Measurements from ENCODE around the gene ABHD12B. TPM values are rescaled to one million over a fixed set of nuclear protein-coding genes. Genes with fewer than 3 reads are reported as not detected.

ABHD12B gene
- polyA plus RNA-seq, 3 donors, result 0.45 to 0.54 TPM; not detected in 1

- peak overlapping the region; percentile 88 for H3K9ac ChIP-seq (ENCODE audit: insufficient read depth, low read length, poor library complexity, severe bottlenecking)
- peak overlapping the region; percentile 56 to 96 (median 78) for H3K4me3 ChIP-seq (replicated peaks in 1 of 3; ENCODE audit: low read depth in 2 of 3, low read length in 3 of 3)
- peak overlapping the region; percentile 96 for H2AFZ ChIP-seq (ENCODE audit: insufficient read depth, low read depth, low read length, poor library complexity, severe bottlenecking)
- H3K79me2 ChIP-seq (ENCODE audit: insufficient read depth, low read length), result peaks cover 45% of the 10 kb centered on the region
- peaks cover 6 to 9% of the 10 kb centered on the region in 2 donors for H3K36me3 ChIP-seq (replicated peaks in 1 of 2; ENCODE audit: control insufficient read depth in 1 of 2, insufficient read depth in 2 of 2, low read length in 2 of 2)
- Mint-ChIP-seq H3K9me3 (peaks cover 0 to 4% (median 1%) of the 10 kb centered on the region in 7 donors), H3K27ac (peak overlapping the region; percentile 82 to 95 (median 86)), H3K27me3 (ENCODE audit: low read depth in 3 of 3) (peaks cover 0 to 1% (median 0%) of the 10 kb centered on the region in 3 donors), H3K4me3 (peak overlapping the region; percentile 87 to 96), H3K4me1 (peaks cover 40% of the 10 kb centered on the region), H3K36me3 (peaks cover 16 to 19% of the 10 kb centered on the region in 2 donors)
- WGBS (ENCODE audit: insufficient coverage), result 4% methylated on average over 14 of the region's 29 CpGs
- intact Hi-C loops (cut with micrococcal nuclease), result no loop called here
- peaks cover 35 to 39% of the 10 kb centered on the region in 2 donors for H3K4me1 ChIP-seq (ENCODE audit: control insufficient read depth in 1 of 2, insufficient read depth in 2 of 2, low read length in 2 of 2)
- no peaks in the 10 kb centered on the region for H3K9me3 ChIP-seq (replicated peaks in 1 of 2; ENCODE audit: control insufficient read depth in 1 of 2, insufficient read depth in 1 of 2, low read length in 2 of 2)
- no peak for TF ChIP-seq CTCF (IDR thresholded peaks at IDR 0.05)
- peak in 1 of 3 donors; percentile 13 for DNase-seq
- H3K27ac ChIP-seq (ENCODE audit: low read depth in 1 of 2, low read length in 2 of 2), result peak overlapping the region; percentile 74 to 94
- H4K20me1 ChIP-seq (ENCODE audit: insufficient read depth, low read length), result peaks cover 3% of the 10 kb centered on the region
- no peaks in the 10 kb centered on the region for H3K27me3 ChIP-seq (ENCODE audit: control insufficient read depth in 2 of 2, insufficient read depth in 2 of 2, low read length in 2 of 2)
- peak overlapping the region; percentile 98 for H3K4me2 ChIP-seq (replicated peaks; ENCODE audit: extremely low read depth, low read length, poor library complexity, severe bottlenecking)
Observed at GRCh38 chr14:50944647-50945413, 73.0 kb downstream of the ABHD12B start.

- 100% methylated on average over 3 of the region's 5 CpGs for WGBS (ENCODE audit: insufficient coverage)
- Histone ChIP-seq H3K79me2 (ENCODE audit: insufficient read depth, low read length) (peaks cover 30% of the 10 kb centered on the region), H3K9ac (ENCODE audit: insufficient read depth, low read length, poor library complexity, severe bottlenecking) (no peak overlapping the region), H3K4me2 (replicated peaks; ENCODE audit: extremely low read depth, low read length, poor library complexity, severe bottlenecking) (no peak overlapping the region), H3K27me3 (ENCODE audit: control insufficient read depth in 2 of 2, insufficient read depth in 2 of 2, low read length in 2 of 2) (no peaks in the 10 kb centered on the region), H3K4me1 (ENCODE audit: control insufficient read depth in 1 of 2, insufficient read depth in 2 of 2, low read length in 2 of 2) (peaks cover 27 to 30% of the 10 kb centered on the region in 2 donors), H2AFZ (ENCODE audit: insufficient read depth, low read depth, low read length, poor library complexity, severe bottlenecking) (no peak overlapping the region), H3K4me3 (replicated peaks in 1 of 3; ENCODE audit: low read depth in 2 of 3, low read length in 3 of 3) (no peak overlapping the region), H3K36me3 (replicated peaks in 1 of 2; ENCODE audit: control insufficient read depth in 1 of 2, insufficient read depth in 2 of 2, low read length in 2 of 2) (no peaks in the 10 kb centered on the region), H3K9me3 (replicated peaks in 1 of 2; ENCODE audit: control insufficient read depth in 1 of 2, insufficient read depth in 1 of 2, low read length in 2 of 2) (no peaks in the 10 kb centered on the region), H3K27ac (ENCODE audit: low read depth in 1 of 2, low read length in 2 of 2) (no peak overlapping the region), H4K20me1 (ENCODE audit: insufficient read depth, low read length) (peaks cover 2% of the 10 kb centered on the region)
- H3K27ac Mint-ChIP-seq, result no peak overlapping the region
- peaks cover 0 to 1% (median 0%) of the 10 kb centered on the region in 3 donors for H3K27me3 Mint-ChIP-seq (ENCODE audit: low read depth in 3 of 3)
- peaks cover 33% of the 10 kb centered on the region for H3K4me1 Mint-ChIP-seq
- intact Hi-C loops (cut with micrococcal nuclease), result no loop called here
- no peak for DNase-seq
- TF ChIP-seq CTCF (IDR thresholded peaks at IDR 0.05), result no peak
- H3K4me3 Mint-ChIP-seq, result no peak overlapping the region
- peaks cover 0 to 4% (median 1%) of the 10 kb centered on the region in 7 donors for H3K9me3 Mint-ChIP-seq
- peaks cover 7 to 11% of the 10 kb centered on the region in 2 donors for H3K36me3 Mint-ChIP-seq
Observed at GRCh38 chr14:50946234-50946935, 74.5 kb downstream of the ABHD12B start.

Data from CD14-positive monocyte (primary cell).